Ascending aorta (tissue), 2 donors: ENCODE measurements around the gene LRPAP1. TPM values are rescaled to one million over a fixed set of nuclear protein-coding genes. Genes with fewer than 3 reads are reported as not detected.
A peak's percentile ranks its signal among the peaks of the same experiment; 100 is the strongest.
"Not testable (repeated sequence)": the region's sequence is repeated elsewhere in the genome, so short reads cannot be mapped to it uniquely, and the experiment has no call there.

Source experiments
- DNase-seq, 2 donors: peaks; one replicate each; pipeline ENCODE4 v3.0.0-alpha.2; 2019; ENCODE audit warnings: low spot score in 2 of 2
- H3K27ac ChIP-seq, 2 donors: fragments of 200-600 bp; sonication (generic); one replicate each; pipeline ENCODE4 v1.5.1; 2016 to 2017; ENCODE audit warnings: mild to moderate bottlenecking in 1 of 2
- H3K27me3 ChIP-seq: fragments of 200-600 bp; sonication (generic); one replicate; pipeline ENCODE4 v1.5.1; 2017
- H3K36me3 ChIP-seq, 2 donors: fragments of 200-600 bp; sonication (generic); one replicate each; pipeline ENCODE4 v1.5.1; 2016
- H3K4me1 ChIP-seq, 2 donors: fragments of 200-600 bp; sonication (generic); one replicate each; pipeline ENCODE4 v1.5.1; 2016 to 2017; ENCODE audit warnings: mild to moderate bottlenecking in 1 of 2
- H3K4me3 ChIP-seq, 2 donors: fragments of 200-600 bp; sonication (generic); one replicate each; pipeline ENCODE4 v1.5.1; 2016 to 2017; ENCODE audit warnings: mild to moderate bottlenecking in 1 of 2
- H3K9me3 ChIP-seq, 2 donors: fragments of 200-600 bp; sonication (generic); one replicate each; pipeline ENCODE4 v1.5.1; 2016
- intact Hi-C: fragments of 100-400 bp; cut with DNase I; formaldehyde crosslinking; loops from one replicate; pipeline ENCODE4 v1.15.1; 2023
- total RNA-seq: library from RNA; depleted of rRNA; stranded (reverse); fragments of >200 nt; gene quantifications from one replicate; pipeline ENCODE4 v1.1.0, GENCODE V29; 2016
- TF ChIP-seq, protein P1 (sequence below), 3 experiments: fragments of 200-600 bp in 2 of 3; fragments of 450-650 bp in 1 of 3; sonication (generic) in 2 of 3; IDR thresholded peaks; one replicate each; pipeline ENCODE4 v1.5.1; 2016 to 2019; ENCODE audit warnings: antibody characterized with exemption in 3 of 3, mild to moderate bottlenecking in 1 of 3, moderate library complexity in 1 of 3

The LRPAP1 gene
- total RNA-seq, 1 donor from 2014 or later: 172 TPM

DNA sequence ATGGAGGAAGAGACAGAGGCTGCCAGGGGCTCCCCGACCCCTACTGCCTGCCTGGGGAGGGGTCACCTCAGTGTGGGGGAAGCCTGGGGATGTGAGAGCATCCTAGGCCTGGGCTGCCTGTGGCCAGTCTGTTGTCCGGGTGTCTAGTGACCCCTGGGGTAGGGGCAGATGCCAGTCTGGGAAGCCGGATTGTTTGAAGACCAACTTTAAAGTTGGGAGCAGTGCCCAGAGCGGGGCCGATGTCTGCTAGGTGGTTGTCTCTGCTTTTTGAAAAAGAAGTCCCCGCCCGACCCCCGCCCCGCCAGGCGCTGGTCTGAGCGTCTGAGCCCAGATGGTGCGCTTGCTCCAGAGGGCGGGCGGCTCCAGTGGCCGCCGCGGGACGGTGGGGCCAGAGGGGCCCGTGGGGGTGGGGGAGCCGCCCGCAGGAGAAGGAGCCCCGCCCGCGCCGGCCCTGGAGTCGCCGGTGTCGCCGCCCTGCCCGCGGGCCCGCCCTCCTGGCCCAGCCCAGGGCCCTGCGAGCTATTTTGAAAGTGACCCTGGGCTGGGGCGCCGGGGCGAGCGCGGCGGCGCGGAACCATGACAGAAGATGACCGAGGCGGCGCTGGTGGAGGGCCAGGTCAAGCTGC, 69.3 kb downstream of the LRPAP1 start, which contains the start of gene DOK7:
Gene DOK7, plus strand, starts transcription at position 517 of the 626 bp plus-strand sequence. Its CDS starts 70 bp downstream, at position 587.
- H3K4me1 ChIP-seq: peaks cover 10 to 25% of the 10 kb centered on the region in 2 donors
- peak within 1 kb of the TSS; percentile 54 to 88 for H3K27ac ChIP-seq
- no peaks in the 10 kb centered on the region for H3K36me3 ChIP-seq
- H3K9me3 ChIP-seq: no peaks in the 10 kb centered on the region
- intact Hi-C loops: no loop called here
- H3K4me3 ChIP-seq: peak within 1 kb of the TSS; percentile 56 to 87
- no peak for DNase-seq
- no peaks in the 10 kb centered on the region for H3K27me3 ChIP-seq
- TF ChIP-seq, protein P1, sequence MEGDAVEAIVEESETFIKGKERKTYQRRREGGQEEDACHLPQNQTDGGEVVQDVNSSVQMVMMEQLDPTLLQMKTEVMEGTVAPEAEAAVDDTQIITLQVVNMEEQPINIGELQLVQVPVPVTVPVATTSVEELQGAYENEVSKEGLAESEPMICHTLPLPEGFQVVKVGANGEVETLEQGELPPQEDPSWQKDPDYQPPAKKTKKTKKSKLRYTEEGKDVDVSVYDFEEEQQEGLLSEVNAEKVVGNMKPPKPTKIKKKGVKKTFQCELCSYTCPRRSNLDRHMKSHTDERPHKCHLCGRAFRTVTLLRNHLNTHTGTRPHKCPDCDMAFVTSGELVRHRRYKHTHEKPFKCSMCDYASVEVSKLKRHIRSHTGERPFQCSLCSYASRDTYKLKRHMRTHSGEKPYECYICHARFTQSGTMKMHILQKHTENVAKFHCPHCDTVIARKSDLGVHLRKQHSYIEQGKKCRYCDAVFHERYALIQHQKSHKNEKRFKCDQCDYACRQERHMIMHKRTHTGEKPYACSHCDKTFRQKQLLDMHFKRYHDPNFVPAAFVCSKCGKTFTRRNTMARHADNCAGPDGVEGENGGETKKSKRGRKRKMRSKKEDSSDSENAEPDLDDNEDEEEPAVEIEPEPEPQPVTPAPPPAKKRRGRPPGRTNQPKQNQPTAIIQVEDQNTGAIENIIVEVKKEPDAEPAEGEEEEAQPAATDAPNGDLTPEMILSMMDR (IDR thresholded peaks at IDR 0.05): no peak

DNA sequence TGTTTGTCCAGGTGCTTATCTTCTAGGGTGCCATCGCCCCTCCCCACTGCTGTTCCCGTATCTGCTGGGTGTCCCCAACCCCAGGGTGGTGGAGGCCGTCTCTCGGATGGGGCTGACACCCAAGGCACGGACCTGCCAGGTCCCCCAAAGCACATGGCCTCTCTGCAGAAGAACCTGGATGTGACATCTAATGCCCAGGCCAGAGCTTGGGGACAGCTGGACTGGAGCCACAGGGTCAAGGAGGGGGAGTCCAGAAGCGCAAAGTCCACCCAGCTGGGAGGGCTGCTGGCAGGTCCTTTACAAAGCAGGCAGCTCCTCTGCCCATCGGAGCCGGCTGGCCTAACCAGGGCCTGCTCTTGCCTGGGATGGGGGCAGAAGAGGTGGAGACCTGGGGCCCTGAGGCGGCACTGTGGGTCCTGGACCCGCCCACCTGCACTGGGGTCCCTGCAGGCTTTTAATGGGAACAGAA, 69.9 kb downstream of the LRPAP1 start:
- peak overlapping the region; percentile 54 to 88 for H3K27ac ChIP-seq
- H3K4me3 ChIP-seq: peak overlapping the region; percentile 56 to 87
- peaks cover 10 to 25% of the 10 kb centered on the region in 2 donors for H3K4me1 ChIP-seq
- H3K27me3 ChIP-seq: no peaks in the 10 kb centered on the region
- no peak for DNase-seq
- no peaks in the 10 kb centered on the region for H3K36me3 ChIP-seq
- no peaks in the 10 kb centered on the region for H3K9me3 ChIP-seq
- TF ChIP-seq, protein P1 (IDR thresholded peaks at IDR 0.05): no peak
- intact Hi-C loops: no loop called here

DNA sequence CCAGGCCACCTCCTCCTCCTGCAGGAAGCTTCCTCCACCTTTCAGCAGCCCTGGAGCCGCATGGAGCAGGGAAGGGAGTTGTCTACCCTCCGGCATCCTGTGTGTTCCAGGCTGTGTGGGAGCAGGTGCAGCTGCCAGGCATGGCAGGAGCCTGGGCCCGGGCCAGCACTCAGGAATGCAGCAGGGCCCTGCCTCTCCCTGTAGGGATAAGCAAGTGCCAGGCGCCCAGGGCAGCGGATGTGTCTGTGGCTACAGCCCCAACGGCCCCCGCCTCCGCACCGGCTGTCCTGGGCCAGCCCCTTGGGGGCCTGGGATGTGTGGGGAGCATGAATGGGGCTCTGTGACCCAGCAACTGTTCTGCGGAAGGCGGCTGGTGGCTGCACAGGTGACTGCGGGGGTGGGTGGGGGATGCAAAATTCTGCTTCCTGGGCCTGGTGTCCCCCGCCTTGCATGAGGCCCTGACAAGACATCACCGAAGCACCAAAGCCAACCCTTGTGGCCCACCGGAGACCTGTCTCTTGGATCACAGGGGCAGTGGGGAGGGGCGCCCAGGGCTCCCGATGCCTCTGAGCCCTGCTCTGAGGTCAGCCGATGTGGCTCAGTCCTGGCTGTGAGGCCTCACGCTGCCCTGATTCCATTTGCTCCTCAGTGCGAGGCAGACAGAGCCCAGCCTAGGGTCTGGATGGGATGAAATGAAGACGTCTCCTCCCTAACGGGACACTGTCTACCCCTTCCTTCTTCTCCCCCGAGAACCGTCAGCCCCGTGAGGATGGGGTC, 70.5 kb downstream of the LRPAP1 start:
- Histone ChIP-seq H3K36me3 (no peaks in the 10 kb centered on the region), H3K9me3 (no peaks in the 10 kb centered on the region), H3K4me1 (peaks cover 10 to 25% of the 10 kb centered on the region in 2 donors), H3K27me3 (no peaks in the 10 kb centered on the region), H3K27ac (peak overlapping the region; percentile 54 to 88), H3K4me3 (no peak overlapping the region)
- intact Hi-C loops: loop anchor here (1.0 kb wide), 1 partner anchor 22 kb away; no protein-coding TSS in a partner anchor
- TF ChIP-seq, protein P1 (IDR thresholded peaks at IDR 0.05): no peak
- DNase-seq: peak in 1 of 2 donors; percentile 90

DNA sequence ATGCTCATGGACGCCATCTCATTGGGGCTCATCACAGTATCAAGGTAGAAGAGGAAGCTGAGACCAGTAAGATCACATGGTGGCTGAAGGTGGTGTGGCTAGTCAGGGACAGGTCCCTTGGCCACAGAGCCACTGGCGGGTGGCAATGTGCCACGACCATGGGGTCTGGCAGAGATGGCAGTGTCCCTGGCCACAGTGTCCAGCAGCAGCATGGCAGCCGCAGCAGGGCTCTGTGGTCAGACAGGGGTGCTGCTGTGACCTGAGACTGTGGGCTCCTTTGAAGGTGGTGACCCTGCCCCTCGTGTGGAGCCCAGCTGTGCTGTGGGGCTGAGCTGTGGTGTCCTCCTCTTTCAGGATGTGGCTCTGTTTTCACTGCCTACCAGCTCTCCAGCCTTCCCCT, 71.3 kb downstream of the LRPAP1 start:
- Histone ChIP-seq H3K9me3 (peaks cover 0 to 7% of the 10 kb centered on the region in 2 donors), H3K36me3 (no peaks in the 10 kb centered on the region), H3K27ac (peak overlapping the region; percentile 54 to 88), H3K4me1 (peaks cover 10 to 25% of the 10 kb centered on the region in 2 donors), H3K27me3 (no peaks in the 10 kb centered on the region), H3K4me3 (no peak overlapping the region)
- TF ChIP-seq, protein P1 (IDR thresholded peaks at IDR 0.05): no peak
- intact Hi-C loops: loop anchor here (1.0 kb wide), 1 partner anchor 22 kb away; no protein-coding TSS in a partner anchor
- DNase-seq: no peak

DNA sequence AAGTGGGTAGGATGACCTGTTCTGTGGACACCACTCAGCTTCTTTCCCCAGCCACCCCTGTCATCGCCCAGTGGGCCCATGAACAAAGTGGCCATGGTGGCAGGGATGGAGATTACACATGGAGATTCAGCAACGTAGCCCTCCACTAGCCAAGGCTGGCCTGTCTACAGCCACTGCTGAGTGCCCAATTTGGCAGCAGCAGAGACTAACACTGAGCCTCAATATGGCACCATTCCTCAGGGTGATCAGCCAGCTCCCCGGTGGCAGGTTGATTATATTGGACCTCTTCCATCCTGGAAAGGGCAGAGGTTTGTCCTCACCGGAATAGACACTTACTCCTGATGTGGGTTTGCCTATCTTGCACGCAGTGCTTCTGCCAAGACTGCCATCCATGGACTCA, 73.1 kb downstream of the LRPAP1 start:
- H3K27ac ChIP-seq, H3K36me3 ChIP-seq, intact Hi-C loops, DNase-seq, H3K27me3 ChIP-seq, H3K4me3 ChIP-seq: not testable (repeated sequence)
- H3K4me1 ChIP-seq: peaks cover 10 to 25% of the 10 kb centered on the region in 2 donors
- H3K9me3 ChIP-seq: peaks cover 7 to 24% of the 10 kb centered on the region in 2 donors

DNA sequence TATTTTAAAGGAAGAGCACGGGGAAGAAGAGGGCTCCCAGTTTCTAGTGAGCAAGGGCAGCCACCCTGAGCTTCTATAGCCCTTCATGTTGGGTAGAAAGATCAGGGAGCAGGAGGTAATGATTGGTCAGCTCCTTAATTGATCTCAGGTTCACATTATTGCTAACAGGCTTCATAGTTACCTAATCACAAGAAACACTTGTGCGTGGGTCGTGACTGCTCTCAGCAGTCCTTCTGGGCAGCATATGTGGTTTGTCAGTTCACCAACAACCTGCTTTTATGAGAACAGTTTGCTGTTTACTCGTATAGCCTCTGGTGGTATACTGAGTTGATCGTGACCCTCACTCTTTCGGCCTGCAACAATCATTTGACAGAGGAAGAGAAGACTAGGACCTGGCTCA, 73.9 kb downstream of the LRPAP1 start:
- intact Hi-C loops: no loop called here
- no peak overlapping the region for H3K4me3 ChIP-seq
- TF ChIP-seq, protein P1 (IDR thresholded peaks at IDR 0.05): no peak
- peaks cover 7 to 24% of the 10 kb centered on the region in 2 donors for H3K9me3 ChIP-seq
- no peaks in the 10 kb centered on the region for H3K36me3 ChIP-seq
- DNase-seq: no peak
- H3K27ac ChIP-seq: no peak overlapping the region
- peaks cover 6 to 18% of the 10 kb centered on the region in 2 donors for H3K4me1 ChIP-seq
- H3K27me3 ChIP-seq: no peaks in the 10 kb centered on the region

DNA sequence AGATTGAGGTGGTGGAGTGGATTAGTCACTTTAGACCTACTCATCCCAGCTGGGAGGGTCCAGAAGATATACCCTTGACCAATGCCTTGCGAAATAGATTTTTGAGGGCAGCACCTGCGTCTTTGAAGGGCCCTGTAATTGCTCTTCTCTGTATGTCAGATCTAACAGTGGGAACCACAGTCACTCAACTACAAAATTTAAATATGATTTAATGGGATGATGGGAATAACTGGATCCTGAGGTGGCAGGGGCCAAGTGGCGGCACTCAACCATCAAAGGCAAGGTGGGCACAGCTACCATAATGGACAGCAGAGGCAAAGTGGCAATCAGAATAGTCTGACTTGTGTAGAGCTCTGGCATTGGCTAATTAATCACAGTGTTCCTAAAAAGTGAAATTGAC, 76.6 kb downstream of the LRPAP1 start:
- H3K27ac ChIP-seq, H3K36me3 ChIP-seq, intact Hi-C loops, H3K27me3 ChIP-seq, DNase-seq, H3K4me3 ChIP-seq: not testable (repeated sequence)
- peaks cover 0 to 10% of the 10 kb centered on the region in 2 donors for H3K4me1 ChIP-seq
- peaks cover 7 to 24% of the 10 kb centered on the region in 2 donors for H3K9me3 ChIP-seq
